A673 (cell line): ENCODE measurements around the gene NIP7. TPM values are rescaled to one million over a fixed set of nuclear protein-coding genes. Genes with fewer than 3 reads are reported as not detected.

ENCODE experiments used
- BruUV-seq: library from RNA; stranded (reverse); fragments of 400-500 nt; replicated peaks from 2 replicates; lab custom pipeline; 2021; lab: Mats Ljungman, UMichigan
- CTCF ChIA-PET: fragments of 300-600 bp; sonication (Branson Sonifier 250); formaldehyde crosslinking; loops from one replicate; lab custom pipeline; 2022; ENCODE audit warnings: antibody characterized with exemption; lab: Charles Lee
- POLR2A ChIA-PET: fragments of 300-600 bp; sonication (Branson Sonifier 250); formaldehyde crosslinking; loops from one replicate; lab custom pipeline; 2022; ENCODE audit warnings: antibody characterized with exemption; ENCODE audit not compliant: low non-redundant PET; lab: Charles Lee
- DNase-seq: peaks from one replicate; pipeline ENCODE4 v3.0.0-alpha.2; 2015; ENCODE audit warnings: low spot score
- H3K27ac ChIP-seq: fragments of 200-600 bp; sonication (generic); 2 replicates; pipeline ENCODE4 v1.5.1; 2016; ENCODE audit warnings: mixed run types, low read depth, mild to moderate bottlenecking, mixed read lengths, antibody characterized with exemption, low read length; ENCODE audit not compliant: poor library complexity, severe bottlenecking
- H3K27me3 ChIP-seq: fragments of 200-600 bp; sonication (generic); replicated peaks from 2 replicates; pipeline ENCODE4 v1.6.1; 2017; ENCODE audit warnings: mixed run types, low read depth, mild to moderate bottlenecking, mixed read lengths, antibody characterized with exemption, low read length; ENCODE audit not compliant: insufficient read depth, poor library complexity
- H3K36me3 ChIP-seq: fragments of 200-600 bp; sonication (generic); 2 replicates; pipeline ENCODE4 v1.6.1; 2016; ENCODE audit warnings: mixed run types, mild to moderate bottlenecking, mixed read lengths, antibody characterized with exemption, low read length; ENCODE audit not compliant: insufficient read depth, poor library complexity, severe bottlenecking
- H3K4me1 ChIP-seq: fragments of 200-600 bp; sonication (generic); 2 replicates; pipeline ENCODE4 v1.6.1; 2017; ENCODE audit warnings: mixed run types, mild to moderate bottlenecking, mixed read lengths, antibody characterized with exemption, low read length; ENCODE audit not compliant: insufficient read depth, poor library complexity, severe bottlenecking
- H3K4me3 ChIP-seq: fragments of 200-600 bp; sonication (generic); 2 replicates; pipeline ENCODE4 v1.5.1; 2016; ENCODE audit warnings: low read depth, mixed run types, mild to moderate bottlenecking, mixed read lengths, low read length; ENCODE audit not compliant: poor library complexity, severe bottlenecking
- H3K9me3 ChIP-seq: fragments of 200-600 bp; sonication (generic); 2 replicates; pipeline ENCODE4 v1.6.1; 2016; ENCODE audit warnings: mixed run types, low read depth, mild to moderate bottlenecking, mixed read lengths, antibody characterized with exemption, low read length; ENCODE audit not compliant: poor library complexity, severe bottlenecking
- EZH2 ChIP-seq: fragments of 200-600 bp; sonication (generic); IDR thresholded peaks from 2 replicates; pipeline ENCODE4 v1.6.1; 2017; ENCODE audit warnings: borderline replicate concordance, low read depth, mild to moderate bottlenecking, mixed read lengths, antibody characterized with exemption, low read length; ENCODE audit not compliant: poor library complexity, severe bottlenecking
- intact Hi-C: fragments of 100-400 bp; cut with micrococcal nuclease; formaldehyde crosslinking; loops from one replicate; pipeline ENCODE4 v1.10.0; 2022; ENCODE audit not compliant: unreplicated experiment
- total RNA-seq: library from RNA; stranded (reverse); gene quantifications from 2 replicates; pipeline ENCODE4 v1.2.3, GENCODE V29; 2021
- TF ChIP-seq, protein P1 (sequence below): fragments of 300-800, 200-600 bp; sonication (generic); conservative IDR thresholded peaks from 2 replicates; pipeline ENCODE4 v1.5.1; 2017; ENCODE audit warnings: low read depth, mild to moderate bottlenecking, antibody characterized with exemption, low read length, moderate library complexity, mixed read lengths

The NIP7 gene
- total RNA-seq, 1 experiment from 2014 or later, result 66.4 TPM

DNA sequence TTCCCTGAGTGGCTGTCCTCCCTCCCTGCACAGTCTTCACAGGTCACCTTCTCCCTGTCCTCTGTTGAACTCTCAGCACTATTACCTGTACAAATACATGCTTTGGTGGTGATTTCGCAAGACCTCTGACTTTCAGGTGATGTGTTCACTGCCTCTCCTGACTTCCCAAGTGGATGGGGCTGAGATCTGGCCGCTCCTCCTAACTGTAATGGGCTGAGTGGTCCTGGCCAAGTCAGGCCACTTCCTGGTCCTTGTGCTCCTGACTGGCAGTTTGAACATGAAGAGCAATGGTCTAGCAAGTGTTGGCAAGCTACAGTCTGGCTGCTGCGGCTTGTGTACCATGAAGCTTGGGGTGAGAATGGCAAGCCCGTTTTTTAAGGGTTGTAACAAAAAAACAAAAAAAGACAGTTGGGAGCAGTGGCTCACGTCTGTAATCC, 23.7 kb downstream of the NIP7 start:
- TF ChIP-seq, protein P1, sequence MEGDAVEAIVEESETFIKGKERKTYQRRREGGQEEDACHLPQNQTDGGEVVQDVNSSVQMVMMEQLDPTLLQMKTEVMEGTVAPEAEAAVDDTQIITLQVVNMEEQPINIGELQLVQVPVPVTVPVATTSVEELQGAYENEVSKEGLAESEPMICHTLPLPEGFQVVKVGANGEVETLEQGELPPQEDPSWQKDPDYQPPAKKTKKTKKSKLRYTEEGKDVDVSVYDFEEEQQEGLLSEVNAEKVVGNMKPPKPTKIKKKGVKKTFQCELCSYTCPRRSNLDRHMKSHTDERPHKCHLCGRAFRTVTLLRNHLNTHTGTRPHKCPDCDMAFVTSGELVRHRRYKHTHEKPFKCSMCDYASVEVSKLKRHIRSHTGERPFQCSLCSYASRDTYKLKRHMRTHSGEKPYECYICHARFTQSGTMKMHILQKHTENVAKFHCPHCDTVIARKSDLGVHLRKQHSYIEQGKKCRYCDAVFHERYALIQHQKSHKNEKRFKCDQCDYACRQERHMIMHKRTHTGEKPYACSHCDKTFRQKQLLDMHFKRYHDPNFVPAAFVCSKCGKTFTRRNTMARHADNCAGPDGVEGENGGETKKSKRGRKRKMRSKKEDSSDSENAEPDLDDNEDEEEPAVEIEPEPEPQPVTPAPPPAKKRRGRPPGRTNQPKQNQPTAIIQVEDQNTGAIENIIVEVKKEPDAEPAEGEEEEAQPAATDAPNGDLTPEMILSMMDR, result no peak
- no peak for TF ChIP-seq EZH2
- no TSS peak for BruUV-seq
- intact Hi-C loops, result no loop called here

DNA sequence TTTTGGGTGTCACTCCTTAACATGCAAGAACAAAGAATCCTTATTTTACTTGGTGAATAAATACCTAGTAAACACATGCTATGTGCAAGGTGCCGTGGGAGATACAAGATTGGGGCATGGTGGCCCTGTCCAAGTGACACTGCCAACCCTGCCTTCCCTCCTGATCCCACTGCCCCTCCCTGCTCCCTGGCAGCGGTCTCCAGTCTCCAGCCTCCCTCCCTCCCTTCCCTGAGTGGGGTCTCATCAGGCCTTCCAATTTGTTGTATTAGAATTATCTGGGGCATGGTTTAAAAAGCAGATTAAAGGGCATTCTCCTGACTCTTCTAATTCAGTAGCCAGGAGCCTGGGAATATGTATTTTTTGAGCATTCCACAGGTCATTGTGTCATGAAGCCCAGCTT, 24.5 kb downstream of the NIP7 start:
- DNase-seq, result no peak
- no TSS peak for BruUV-seq
- no peak overlapping the region for H3K27ac ChIP-seq
- H3K4me1 ChIP-seq, result no peaks in the 10 kb centered on the region
- H3K27me3 ChIP-seq, result no peaks in the 10 kb centered on the region
- no peaks in the 10 kb centered on the region for H3K9me3 ChIP-seq
- no peak overlapping the region for H3K4me3 ChIP-seq
- ChIA-PET POLR2A (no interaction called here), CTCF (no interaction called here)
- intact Hi-C loops, result no loop called here
- TF ChIP-seq, protein P1, result no peak
- no peak for TF ChIP-seq EZH2
- H3K36me3 ChIP-seq, result peaks cover 46% of the 10 kb centered on the region

More for the DNA sequence above, 23.7 kb downstream of the NIP7 start:
- Histone ChIP-seq H3K9me3 (no peaks in the 10 kb centered on the region), H3K27me3 (no peaks in the 10 kb centered on the region), H3K36me3 (peaks cover 38% of the 10 kb centered on the region), H3K27ac (no peak overlapping the region), H3K4me1 (no peaks in the 10 kb centered on the region), H3K4me3 (no peak overlapping the region)
- ChIA-PET CTCF (no interaction called here), POLR2A (no interaction called here)
- no peak for DNase-seq

DNA sequence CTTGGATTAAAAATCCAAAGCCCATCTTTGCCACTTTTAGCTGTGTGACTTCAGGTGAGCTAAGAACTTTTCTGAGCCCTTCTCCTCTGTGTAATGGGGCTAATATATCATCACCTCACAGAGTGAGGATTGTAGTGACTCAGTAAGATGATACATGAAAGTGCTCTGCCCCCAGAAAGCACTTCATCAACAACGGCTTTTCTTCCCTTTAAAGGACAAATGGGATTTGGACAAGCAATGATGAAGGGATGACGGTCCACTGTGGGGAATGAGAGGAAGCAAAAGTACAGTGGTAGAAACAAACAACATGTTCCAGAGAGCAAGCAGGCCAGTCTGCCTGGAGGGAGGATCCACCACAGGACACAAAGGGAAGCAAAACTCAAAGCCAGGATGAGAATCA, 26.3 kb downstream of the NIP7 start:
- ChIA-PET CTCF (no interaction called here), POLR2A (no interaction called here)
- H3K36me3 ChIP-seq, result peaks cover 63% of the 10 kb centered on the region
- intact Hi-C loops, result no loop called here
- no peaks in the 10 kb centered on the region for H3K9me3 ChIP-seq
- H3K27ac ChIP-seq, result no peak overlapping the region
- no peak for DNase-seq
- H3K4me1 ChIP-seq, result no peaks in the 10 kb centered on the region
- no peak overlapping the region for H3K4me3 ChIP-seq
- TF ChIP-seq, protein P1, result no peak
- no peak for TF ChIP-seq EZH2
- H3K27me3 ChIP-seq, result no peaks in the 10 kb centered on the region
- no TSS peak for BruUV-seq
